Measurements from ENCODE around the gene FAR1.

GRCh38 chr11:13718394-13718793, 49.9 kb downstream of the FAR1 start:
- TF ChIP-seq CTCF (IDR thresholded peaks at IDR 0.05): no peak
- no peak for TF ChIP-seq EZH2phosphoT487 (IDR thresholded peaks at IDR 0.05; ENCODE audit: borderline replicate concordance, low read depth)
- TF ChIP-seq ZBTB33 (IDR thresholded peaks at IDR 0.05; ENCODE audit: borderline replicate concordance, low read depth): no peak
- TF ChIP-seq TAF1 (IDR thresholded peaks at IDR 0.05; ENCODE audit: borderline replicate concordance, low read depth, low read length): no peak
- TF ChIP-seq RXRA (IDR thresholded peaks at IDR 0.05; ENCODE audit: borderline replicate concordance, low read depth): no peak
- TF ChIP-seq REST (IDR thresholded peaks at IDR 0.05; ENCODE audit: low read depth, low read length): no peak
- TF ChIP-seq EP300 (IDR thresholded peaks at IDR 0.05; ENCODE audit: borderline replicate concordance in 1 of 2, low read depth in 1 of 2, low read length in 1 of 2): no peak
- no peak for TF ChIP-seq RAD21 (IDR thresholded peaks at IDR 0.05; ENCODE audit: low read length)
- no peak for TF ChIP-seq GABPA (IDR thresholded peaks at IDR 0.05; ENCODE audit: low read depth)
- no peak for TF ChIP-seq JUND (IDR thresholded peaks at IDR 0.05)

Measured in SK-N-SH (cell line).